ENCODE data around the gene SPG7. TPM values are rescaled to one million over a fixed set of nuclear protein-coding genes. Genes with fewer than 3 reads are reported as not detected.

SPG7 gene
- polyA plus RNA-seq, 1 experiment, result 50.1 TPM

DNA sequence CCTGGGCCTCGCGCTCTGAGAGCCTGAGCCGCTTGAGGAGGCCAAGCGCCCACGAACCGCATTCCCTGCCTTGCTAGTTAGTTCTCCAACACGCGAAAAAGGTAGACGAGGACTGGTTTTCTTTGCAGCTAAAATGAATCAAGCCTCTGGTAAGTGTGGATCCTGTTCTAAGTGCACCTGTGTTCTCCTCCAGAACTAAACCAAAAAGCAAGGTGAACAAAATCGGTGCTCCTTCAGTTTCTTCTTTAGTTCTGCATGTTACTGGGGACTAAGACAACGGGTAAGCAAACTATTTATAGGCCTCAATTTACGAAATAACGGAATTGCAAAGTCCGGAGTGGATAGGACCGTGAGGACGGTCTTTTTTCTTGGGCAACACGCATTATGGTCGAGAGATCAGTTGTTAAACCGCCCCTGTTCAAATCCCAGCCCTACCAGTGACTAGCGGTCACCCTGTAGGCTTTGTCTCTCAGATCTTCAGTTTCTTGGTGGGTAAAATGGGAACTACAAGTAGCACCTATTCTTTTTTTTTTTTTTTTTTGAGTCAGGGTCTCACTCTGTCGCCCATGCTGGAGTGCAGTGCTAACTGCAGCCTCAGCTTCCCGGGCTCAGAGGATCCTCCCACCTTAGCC lies 16.8 kb upstream of the SPG7 start:
- TF ChIP-seq, protein P1, sequence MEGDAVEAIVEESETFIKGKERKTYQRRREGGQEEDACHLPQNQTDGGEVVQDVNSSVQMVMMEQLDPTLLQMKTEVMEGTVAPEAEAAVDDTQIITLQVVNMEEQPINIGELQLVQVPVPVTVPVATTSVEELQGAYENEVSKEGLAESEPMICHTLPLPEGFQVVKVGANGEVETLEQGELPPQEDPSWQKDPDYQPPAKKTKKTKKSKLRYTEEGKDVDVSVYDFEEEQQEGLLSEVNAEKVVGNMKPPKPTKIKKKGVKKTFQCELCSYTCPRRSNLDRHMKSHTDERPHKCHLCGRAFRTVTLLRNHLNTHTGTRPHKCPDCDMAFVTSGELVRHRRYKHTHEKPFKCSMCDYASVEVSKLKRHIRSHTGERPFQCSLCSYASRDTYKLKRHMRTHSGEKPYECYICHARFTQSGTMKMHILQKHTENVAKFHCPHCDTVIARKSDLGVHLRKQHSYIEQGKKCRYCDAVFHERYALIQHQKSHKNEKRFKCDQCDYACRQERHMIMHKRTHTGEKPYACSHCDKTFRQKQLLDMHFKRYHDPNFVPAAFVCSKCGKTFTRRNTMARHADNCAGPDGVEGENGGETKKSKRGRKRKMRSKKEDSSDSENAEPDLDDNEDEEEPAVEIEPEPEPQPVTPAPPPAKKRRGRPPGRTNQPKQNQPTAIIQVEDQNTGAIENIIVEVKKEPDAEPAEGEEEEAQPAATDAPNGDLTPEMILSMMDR (IDR thresholded peaks at IDR 0.05; ENCODE audit: low read depth, low read length), result peak; percentile 29
- peak overlapping the region; percentile 75 for H3K27ac ChIP-seq (ENCODE audit: low read depth, low read length)
- CTCF ChIA-PET, result interaction anchor here (0.6 kb wide), 2 partner anchors 96 to 98 kb away, joined by 4 read pairs; no protein-coding TSS in a partner anchor
- H3K9me3 ChIP-seq (ENCODE audit: control insufficient read depth, insufficient read depth, low read length), result no peaks in the 10 kb centered on the region
- no peak for DNase-seq (ENCODE audit: low read depth, low spot score)
- H3K27me3 ChIP-seq (ENCODE audit: control insufficient read depth, insufficient read depth, low read length), result no peaks in the 10 kb centered on the region
- POLR2A ChIA-PET, result interaction anchor here (0.7 to 1.6 kb wide), 2 partner anchors 16 to 199 kb away, joined by 7 read pairs; partner anchors contain the start of gene SPG7
- H3K4me3 ChIP-seq (ENCODE audit: low read depth, low read length), result peak overlapping the region; percentile 83

DNA sequence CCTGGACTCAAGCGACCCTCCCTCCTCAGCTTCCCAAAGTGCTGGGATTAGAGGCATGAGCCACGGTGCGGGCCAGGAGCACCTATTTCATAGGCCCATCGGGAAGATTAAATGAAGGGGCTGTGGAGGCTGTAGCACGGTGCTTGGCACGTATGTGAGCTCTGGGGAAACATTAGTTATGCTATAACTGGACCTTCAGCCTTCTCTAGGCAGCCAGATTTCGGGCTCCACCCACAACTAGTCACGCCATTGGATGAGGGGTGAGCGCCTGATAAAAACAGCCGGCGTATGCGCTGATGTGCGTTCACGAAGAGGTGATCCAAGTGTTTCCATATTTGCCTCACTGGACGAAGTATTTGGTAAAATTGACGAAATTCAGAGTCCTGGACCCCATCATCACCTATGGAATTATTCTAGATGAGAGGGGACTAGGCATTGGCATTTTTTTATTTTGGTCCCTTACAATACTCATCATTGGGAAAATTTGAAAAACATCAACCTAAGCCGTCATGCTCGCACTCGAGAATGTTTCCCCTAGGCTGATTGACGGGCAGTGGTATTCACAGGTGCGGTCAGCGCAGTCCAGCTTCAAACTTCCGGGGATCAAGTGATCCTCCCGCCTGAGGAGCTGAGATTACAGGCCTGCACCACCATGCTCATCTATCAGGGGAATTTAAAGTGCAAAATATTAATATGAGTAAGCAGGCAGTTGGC lies 16.1 kb upstream of the SPG7 start:
- Histone ChIP-seq H3K4me3 (ENCODE audit: low read depth, low read length) (peak overlapping the region; percentile 83), H3K9me3 (ENCODE audit: control insufficient read depth, insufficient read depth, low read length) (no peaks in the 10 kb centered on the region), H3K27me3 (ENCODE audit: control insufficient read depth, insufficient read depth, low read length) (no peaks in the 10 kb centered on the region), H3K27ac (ENCODE audit: low read depth, low read length) (peak overlapping the region; percentile 21)
- ChIA-PET POLR2A (interaction anchor here (0.7 to 1.6 kb wide), 2 partner anchors 15 to 199 kb away, joined by 7 read pairs; partner anchors contain the start of gene SPG7), CTCF (interaction anchor here (0.6 kb wide), 2 partner anchors 96 to 99 kb away, joined by 4 read pairs; no protein-coding TSS in a partner anchor)
- TF ChIP-seq, protein P1 (IDR thresholded peaks at IDR 0.05; ENCODE audit: low read depth, low read length), result no peak
- no peak for DNase-seq (ENCODE audit: low read depth, low spot score)

DNA sequence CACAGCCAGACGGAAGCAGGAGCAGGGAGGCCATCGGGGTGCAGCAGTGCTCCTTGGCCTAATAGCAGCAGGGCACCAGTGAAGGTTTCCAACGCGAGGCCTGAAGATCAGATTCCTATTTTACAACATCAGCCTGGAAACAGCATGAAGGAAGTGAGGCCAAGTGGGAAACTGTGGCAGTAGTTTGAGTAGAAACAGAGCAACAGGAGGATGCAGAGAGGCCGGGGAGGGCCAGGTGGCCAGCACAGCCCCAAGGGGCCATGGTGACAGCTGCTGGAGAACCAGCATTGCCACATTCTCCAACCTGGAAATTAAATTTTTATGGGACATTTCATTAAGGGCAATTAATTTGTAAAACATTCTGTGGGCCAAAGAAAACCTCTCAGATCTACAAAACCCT lies 14.4 kb upstream of the SPG7 start:
- H3K9me3 ChIP-seq (ENCODE audit: control insufficient read depth, insufficient read depth, low read length), result no peaks in the 10 kb centered on the region
- TF ChIP-seq, protein P1 (IDR thresholded peaks at IDR 0.05; ENCODE audit: low read depth, low read length), result no peak
- no peak overlapping the region for H3K27ac ChIP-seq (ENCODE audit: low read depth, low read length)
- ChIA-PET POLR2A (no interaction called here), CTCF (interaction anchor here (1.2 kb wide), 1 partner anchor 205 kb away, joined by 3 read pairs; no protein-coding TSS in a partner anchor)
- DNase-seq (ENCODE audit: low read depth, low spot score), result no peak
- H3K4me3 ChIP-seq (ENCODE audit: low read depth, low read length), result no peak overlapping the region
- H3K27me3 ChIP-seq (ENCODE audit: control insufficient read depth, insufficient read depth, low read length), result no peaks in the 10 kb centered on the region

- ChIA-PET POLR2A (interaction anchor here (0.6 to 1.0 kb wide), 4 partner anchors 9 to 161 kb away, joined by 3 to 6 read pairs (median 3); partner anchors contain the start of gene SPG7), CTCF (interaction anchor here (0.5 to 1.1 kb wide), 3 partner anchors 13 to 1334 kb away, joined by 3 to 4 read pairs (median 4); partner anchors contain the start of gene SPG7)
- no peaks in the 10 kb centered on the region for H3K27me3 ChIP-seq (ENCODE audit: control insufficient read depth, insufficient read depth, low read length)
- no peak overlapping the region for H3K4me3 ChIP-seq (ENCODE audit: low read depth, low read length)
- peak overlapping the region; percentile 21 for H3K27ac ChIP-seq (ENCODE audit: low read depth, low read length)
- TF ChIP-seq, protein P1 (IDR thresholded peaks at IDR 0.05; ENCODE audit: low read depth, low read length), result peak; percentile 17; the same call in 1 of the 2 replicates
- no peak for DNase-seq (ENCODE audit: low read depth, low spot score)
- H3K9me3 ChIP-seq (ENCODE audit: control insufficient read depth, insufficient read depth, low read length), result no peaks in the 10 kb centered on the region
Observed at GRCh38 chr16:89495121-89495520, 13.1 kb upstream of the SPG7 start.
